ENCODE measurements around the gene MAP4K3. TPM values are rescaled to one million over a fixed set of nuclear protein-coding genes. Genes with fewer than 3 reads are reported as not detected.

The MAP4K3 gene
- total RNA-seq, 1 experiment from 2014 or later, result 97.4 TPM

DNA sequence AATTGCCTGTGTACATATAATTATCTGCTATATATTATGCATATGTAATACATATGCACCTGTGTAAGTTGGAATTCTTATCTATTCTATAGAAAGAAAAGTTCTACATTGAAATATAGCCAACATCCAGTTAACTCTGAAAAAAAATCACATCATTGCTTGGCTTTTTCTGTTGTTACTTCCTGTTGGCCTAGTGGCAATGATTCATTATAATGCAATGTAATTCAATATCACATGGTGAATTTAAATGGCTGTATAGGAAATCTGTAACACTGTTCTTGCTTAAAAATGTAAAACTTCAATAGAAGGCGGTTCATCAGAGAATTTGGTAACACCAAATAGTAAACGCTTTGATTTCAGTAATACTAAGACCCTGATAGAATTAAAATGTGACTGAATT, 44.5 kb upstream of the MAP4K3 start:
- BruUV-seq (replicated peaks), result no TSS peak
- H3K9me2 ChIP-seq (replicated peaks; ENCODE audit: low read length), result no peaks in the 10 kb centered on the region
- H3K27ac ChIP-seq (ENCODE audit: low read length), result peak overlapping the region; percentile 46
- peak overlapping the region; percentile 57 for H3K4me2 ChIP-seq (ENCODE audit: low read length)
- ATAC-seq, result peak; percentile 84
- H2AFZ ChIP-seq (ENCODE audit: low read length), result no peak overlapping the region
- POLR2A ChIA-PET (ENCODE audit: unreplicated experiment), result interaction anchor here (0.6 kb wide), 1 partner anchor 152 kb away, joined by 10 read pairs; no protein-coding TSS in a partner anchor
- CTCF ChIA-PET, result no interaction called here
- H4K20me1 ChIP-seq (ENCODE audit: low read length), result no peaks in the 10 kb centered on the region
- TF ChIP-seq EZH2phosphoT487 (IDR thresholded peaks at IDR 0.05; ENCODE audit: borderline replicate concordance, low read length) (no peak), EZH2 (IDR thresholded peaks at IDR 0.05; ENCODE audit: low read length, unreplicated experiment) (no peak)
- TF ChIP-seq, protein P1, sequence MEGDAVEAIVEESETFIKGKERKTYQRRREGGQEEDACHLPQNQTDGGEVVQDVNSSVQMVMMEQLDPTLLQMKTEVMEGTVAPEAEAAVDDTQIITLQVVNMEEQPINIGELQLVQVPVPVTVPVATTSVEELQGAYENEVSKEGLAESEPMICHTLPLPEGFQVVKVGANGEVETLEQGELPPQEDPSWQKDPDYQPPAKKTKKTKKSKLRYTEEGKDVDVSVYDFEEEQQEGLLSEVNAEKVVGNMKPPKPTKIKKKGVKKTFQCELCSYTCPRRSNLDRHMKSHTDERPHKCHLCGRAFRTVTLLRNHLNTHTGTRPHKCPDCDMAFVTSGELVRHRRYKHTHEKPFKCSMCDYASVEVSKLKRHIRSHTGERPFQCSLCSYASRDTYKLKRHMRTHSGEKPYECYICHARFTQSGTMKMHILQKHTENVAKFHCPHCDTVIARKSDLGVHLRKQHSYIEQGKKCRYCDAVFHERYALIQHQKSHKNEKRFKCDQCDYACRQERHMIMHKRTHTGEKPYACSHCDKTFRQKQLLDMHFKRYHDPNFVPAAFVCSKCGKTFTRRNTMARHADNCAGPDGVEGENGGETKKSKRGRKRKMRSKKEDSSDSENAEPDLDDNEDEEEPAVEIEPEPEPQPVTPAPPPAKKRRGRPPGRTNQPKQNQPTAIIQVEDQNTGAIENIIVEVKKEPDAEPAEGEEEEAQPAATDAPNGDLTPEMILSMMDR (conservative IDR thresholded peaks at IDR 0.05; ENCODE audit: low read depth, low read length), result no peak
- H3K27me3 ChIP-seq (ENCODE audit: low read length), result no peaks in the 10 kb centered on the region
- peaks cover 17% of the 10 kb centered on the region for H3K4me1 ChIP-seq (ENCODE audit: insufficient read depth, low read length)
- no peaks in the 10 kb centered on the region for H3K79me2 ChIP-seq (ENCODE audit: low read length)
- H3K4me3 ChIP-seq (ENCODE audit: low read length), result no peak overlapping the region
- H3K9ac ChIP-seq (ENCODE audit: low read length), result no peak overlapping the region
- peak; percentile 75 for DNase-seq
- intact Hi-C loops (cut with micrococcal nuclease), result loop anchor here (1.0 kb wide), 1 partner anchor 33 kb away; no protein-coding TSS in a partner anchor
- H3K36me3 ChIP-seq (ENCODE audit: low read depth, low read length), result no peaks in the 10 kb centered on the region; the same call in 1 of the 2 replicates
- H3K9me3 ChIP-seq (ENCODE audit: low read length), result no peaks in the 10 kb centered on the region
- H3F3A ChIP-seq (ENCODE audit: low read length, unreplicated experiment), result no peaks in the 10 kb centered on the region

- BruUV-seq (replicated peaks), result no TSS peak
- H3K9me3 ChIP-seq (ENCODE audit: low read length), result no peaks in the 10 kb centered on the region
- no peak overlapping the region for H3K4me3 ChIP-seq (ENCODE audit: low read length)
- H4K20me1 ChIP-seq (ENCODE audit: low read length), result no peaks in the 10 kb centered on the region
- CTCF ChIA-PET, result no interaction called here
- no peaks in the 10 kb centered on the region for H3K9me2 ChIP-seq (replicated peaks; ENCODE audit: low read length)
- DNase-seq (no peak), ATAC-seq (no peak)
- H3K4me1 ChIP-seq (ENCODE audit: insufficient read depth, low read length), result peaks cover 11% of the 10 kb centered on the region
- no peaks in the 10 kb centered on the region; the same call in 1 of the 2 replicates for H3K36me3 ChIP-seq (ENCODE audit: low read depth, low read length)
- TF ChIP-seq EZH2phosphoT487 (IDR thresholded peaks at IDR 0.05; ENCODE audit: borderline replicate concordance, low read length), result no peak
- no peak for TF ChIP-seq EZH2 (IDR thresholded peaks at IDR 0.05; ENCODE audit: low read length, unreplicated experiment)
- TF ChIP-seq, protein P1 (conservative IDR thresholded peaks at IDR 0.05; ENCODE audit: low read depth, low read length), result no peak
- no peak overlapping the region for H2AFZ ChIP-seq (ENCODE audit: low read length)
- H3K27ac ChIP-seq (ENCODE audit: low read length), result no peak overlapping the region
- H3K79me2 ChIP-seq (ENCODE audit: low read length), result no peaks in the 10 kb centered on the region
- no peak overlapping the region for H3K4me2 ChIP-seq (ENCODE audit: low read length)
- POLR2A ChIA-PET (ENCODE audit: unreplicated experiment), result interaction anchor here (0.7 kb wide), 1 partner anchor 91 kb away, joined by 30 read pairs; no protein-coding TSS in a partner anchor
- intact Hi-C loops (cut with micrococcal nuclease), result no loop called here
- H3F3A ChIP-seq (ENCODE audit: low read length, unreplicated experiment), result no peaks in the 10 kb centered on the region
- no peaks in the 10 kb centered on the region for H3K27me3 ChIP-seq (ENCODE audit: low read length)
- H3K9ac ChIP-seq (ENCODE audit: low read length), result no peak overlapping the region
Measured at GRCh38 chr2:39479696-39480095, 42.6 kb upstream of the MAP4K3 start.

GRCh38 chr2:39479053-39479670, 42.1 kb upstream of the MAP4K3 start:
- Histone ChIP-seq H3K79me2 (ENCODE audit: low read length) (no peaks in the 10 kb centered on the region), H3K9me2 (replicated peaks; ENCODE audit: low read length) (no peaks in the 10 kb centered on the region), H3K4me1 (ENCODE audit: insufficient read depth, low read length) (peaks cover 11% of the 10 kb centered on the region), H3K27ac (ENCODE audit: low read length) (no peak overlapping the region), H3K9ac (ENCODE audit: low read length) (no peak overlapping the region), H3K4me2 (ENCODE audit: low read length) (no peak overlapping the region), H3K4me3 (ENCODE audit: low read length) (no peak overlapping the region), H2AFZ (ENCODE audit: low read length) (no peak overlapping the region), H4K20me1 (ENCODE audit: low read length) (no peaks in the 10 kb centered on the region), H3F3A (ENCODE audit: low read length, unreplicated experiment) (no peaks in the 10 kb centered on the region), H3K27me3 (ENCODE audit: low read length) (no peaks in the 10 kb centered on the region), H3K9me3 (ENCODE audit: low read length) (no peaks in the 10 kb centered on the region), H3K36me3 (ENCODE audit: low read depth, low read length) (no peaks in the 10 kb centered on the region; the same call in 1 of the 2 replicates)
- ATAC-seq (no peak), DNase-seq (no peak)
- ChIA-PET CTCF (no interaction called here), POLR2A (ENCODE audit: unreplicated experiment) (interaction anchor here (0.7 kb wide), 2 partner anchors 41 to 91 kb away, joined by 3 to 30 read pairs; no protein-coding TSS in a partner anchor)
- intact Hi-C loops (cut with micrococcal nuclease), result no loop called here
- no TSS peak for BruUV-seq (replicated peaks)
- TF ChIP-seq, protein P1 (conservative IDR thresholded peaks at IDR 0.05; ENCODE audit: low read depth, low read length), result no peak
- TF ChIP-seq EZH2phosphoT487 (IDR thresholded peaks at IDR 0.05; ENCODE audit: borderline replicate concordance, low read length) (no peak), EZH2 (IDR thresholded peaks at IDR 0.05; ENCODE audit: low read length, unreplicated experiment) (no peak)

Measured in PC-3 (cell line).